H9 (cell line): ENCODE data around the gene PPL. TPM values are rescaled to one million over a fixed set of nuclear protein-coding genes. Genes with fewer than 3 reads are reported as not detected.

Experiments used
- DNase-seq: peaks from one replicate; pipeline ENCODE4 v3.0.0-alpha.2; 2017
- H2AFZ ChIP-seq: one replicate; pipeline ENCODE4 v1.6.1; 2013; ENCODE audit warnings: mild to moderate bottlenecking, low read length, control low read depth, moderate library complexity
- H2AK5ac ChIP-seq: 2 replicates; pipeline ENCODE4 v1.6.1; 2013; ENCODE audit warnings: low read length, control low read depth, mixed read lengths; ENCODE audit not compliant: insufficient read length
- H2BK120ac ChIP-seq: one replicate; pipeline ENCODE4 v1.6.1; 2013; ENCODE audit warnings: low read depth, mild to moderate bottlenecking, low read length, control low read depth, inconsistent platforms; ENCODE audit not compliant: poor library complexity, severe bottlenecking
- H2BK12ac ChIP-seq: 2 replicates; pipeline ENCODE4 v1.6.1; 2013; ENCODE audit warnings: low read length, control low read depth, mixed read lengths, low read depth; ENCODE audit not compliant: insufficient read length
- H2BK15ac ChIP-seq: 2 replicates; pipeline ENCODE4 v1.6.1; 2013; ENCODE audit warnings: low read depth, low read length, control low read depth
- H2BK20ac ChIP-seq: one replicate; pipeline ENCODE4 v1.6.1; 2013; ENCODE audit warnings: low read depth, mild to moderate bottlenecking, low read length, control low read depth, inconsistent platforms; ENCODE audit not compliant: poor library complexity, severe bottlenecking
- H2BK5ac ChIP-seq: 2 replicates; pipeline ENCODE4 v1.6.1; 2013; ENCODE audit warnings: low read length, control low read depth, mixed read lengths; ENCODE audit not compliant: insufficient read length
- H3K14ac ChIP-seq: 2 replicates; pipeline ENCODE4 v1.6.1; 2013; ENCODE audit warnings: low read length, control low read depth; ENCODE audit not compliant: insufficient read depth
- H3K18ac ChIP-seq: 2 replicates; pipeline ENCODE4 v1.6.1; 2013; ENCODE audit warnings: low read depth, mild to moderate bottlenecking, mixed read lengths, low read length, control low read depth; ENCODE audit not compliant: insufficient read length
- H3K23ac ChIP-seq: 2 replicates; pipeline ENCODE4 v1.6.1; 2013; ENCODE audit warnings: low read length, control low read depth, mixed read lengths, low read depth; ENCODE audit not compliant: insufficient read length
- H3K23me2 ChIP-seq: 2 replicates; pipeline ENCODE4 v1.6.1; 2013; ENCODE audit warnings: low read depth, mild to moderate bottlenecking, mixed read lengths, low read length, control low read depth; ENCODE audit not compliant: insufficient read length, poor library complexity, severe bottlenecking
- H3K27ac ChIP-seq: 2 replicates; pipeline ENCODE4 v1.5.1; 2013; ENCODE audit warnings: low read length, control low read depth, mixed read lengths, low read depth; ENCODE audit not compliant: insufficient read length
- H3K27me3 ChIP-seq: 2 replicates; pipeline ENCODE4 v1.6.1; 2013; ENCODE audit warnings: low read length, control low read depth, inconsistent platforms; ENCODE audit not compliant: insufficient read depth
- H3K4ac ChIP-seq: 2 replicates; pipeline ENCODE4 v1.6.1; 2013; ENCODE audit warnings: low read depth, mild to moderate bottlenecking, control low read depth, inconsistent platforms, low read length, moderate library complexity
- H3K4me1 ChIP-seq: 2 replicates; pipeline ENCODE4 v1.6.1; 2013; ENCODE audit warnings: low read length, control low read depth, inconsistent platforms; ENCODE audit not compliant: insufficient read depth
- H3K4me2 ChIP-seq: 2 replicates; pipeline ENCODE4 v1.6.1; 2013; ENCODE audit warnings: low read length, control low read depth, mixed read lengths; ENCODE audit not compliant: insufficient read length, insufficient read depth
- H3K56ac ChIP-seq: 2 replicates; pipeline ENCODE4 v1.6.1; 2013; ENCODE audit warnings: low read depth, mild to moderate bottlenecking, mixed read lengths, low read length, control low read depth; ENCODE audit not compliant: insufficient read length
- H3K79me1 ChIP-seq: 2 replicates; pipeline ENCODE4 v1.6.1; 2013; ENCODE audit warnings: low read depth, mild to moderate bottlenecking, moderate library complexity, low read length, control low read depth, inconsistent platforms; ENCODE audit not compliant: insufficient read depth, poor library complexity, severe bottlenecking
- H3K79me2 ChIP-seq: 2 replicates; pipeline ENCODE4 v1.6.1; 2013; ENCODE audit warnings: low read length, control low read depth, inconsistent platforms; ENCODE audit not compliant: insufficient read depth
- H3K9ac ChIP-seq: 2 replicates; pipeline ENCODE4 v1.6.1; 2013; ENCODE audit warnings: low read length, control low read depth, mixed read lengths; ENCODE audit not compliant: insufficient read length; ENCODE audit errors: extremely low read depth
- H3K9me3 ChIP-seq: one replicate; pipeline ENCODE4 v1.6.1; 2013; ENCODE audit warnings: low read depth, low read length, inconsistent platforms; ENCODE audit not compliant: control insufficient read depth
- H3T11ph ChIP-seq: one replicate; pipeline ENCODE4 v1.6.1; 2013; ENCODE audit warnings: mild to moderate bottlenecking, low read length, control low read depth, inconsistent platforms
- H4K20me1 ChIP-seq: one replicate; pipeline ENCODE4 v1.6.1; 2013; ENCODE audit not compliant: control insufficient read depth, insufficient read length, insufficient read depth
- H4K5ac ChIP-seq: 2 replicates; pipeline ENCODE4 v1.6.1; 2013; ENCODE audit warnings: low read depth, mild to moderate bottlenecking, mixed read lengths, low read length, control low read depth; ENCODE audit not compliant: insufficient read length
- H4K8ac ChIP-seq: replicated peaks from 2 replicates; pipeline ENCODE4 v1.6.1; 2013; ENCODE audit warnings: low read length, control low read depth, mixed read lengths, low read depth; ENCODE audit not compliant: insufficient read length
- H4K91ac ChIP-seq: 2 replicates; pipeline ENCODE4 v1.6.1; 2013; ENCODE audit warnings: low read depth, mild to moderate bottlenecking, moderate library complexity, mixed read lengths, low read length, control low read depth; ENCODE audit not compliant: insufficient read length
- H3K27ac Mint-ChIP-seq, 3 experiments: 2 replicates in 2 of 3; 3 replicates in 1 of 3; pipeline ENCODE4 v1.8.0; 2020 to 2021; ENCODE audit warnings: mixed read lengths in 3 of 3, mild to moderate bottlenecking in 1 of 3, moderate library complexity in 1 of 3
- H3K27me3 Mint-ChIP-seq: 2 replicates; pipeline ENCODE4 v1.8.0; 2021; ENCODE audit warnings: low read depth, mild to moderate bottlenecking, moderate library complexity, mixed read lengths
- H3K36me3 Mint-ChIP-seq, 3 experiments: 2 replicates in 2 of 3; 3 replicates in 1 of 3; pipeline ENCODE4 v1.8.0; 2020 to 2021; ENCODE audit warnings: low read depth in 3 of 3, mixed read lengths in 3 of 3; ENCODE audit not compliant: insufficient read depth in 1 of 3
- H3K4me1 Mint-ChIP-seq, 2 experiments: 2 replicates each; pipeline ENCODE4 v1.8.0; 2020; ENCODE audit warnings: mixed read lengths in 2 of 2
- H3K4me3 Mint-ChIP-seq, 2 experiments: 2 replicates in 1 of 2; 3 replicates in 1 of 2; pipeline ENCODE4 v1.8.0; 2020 to 2021; ENCODE audit warnings: mild to moderate bottlenecking in 2 of 2, mixed read lengths in 2 of 2, moderate library complexity in 1 of 2
- H3K9me3 Mint-ChIP-seq, 2 experiments: 2 replicates in 1 of 2; 3 replicates in 1 of 2; pipeline ENCODE4 v1.8.0; 2020; ENCODE audit warnings: mild to moderate bottlenecking in 2 of 2, mixed read lengths in 2 of 2, moderate library complexity in 1 of 2
- CTCF ChIP-seq: fragments of 200-600 bp; sonication (generic); conservative IDR thresholded peaks from 3 replicates; pipeline ENCODE4 v1.8.0; 2021; ENCODE audit warnings: antibody characterized with exemption, mild to moderate bottlenecking
- WGBS: extraction: QIAGEN DNeasy Blood & Tissue Kit; methylation state at CpG from one replicate; pipeline ENCODE4 v1.1.7; 2013; ENCODE audit warnings: missing lambda C conversion rate, low lambda C conversion rate, mixed read lengths; ENCODE audit not compliant: insufficient read length; ENCODE audit errors: extremely low coverage; 5-methylcytosine and 5-hydroxymethylcytosine counted together
- total RNA-seq: library from RNA; stranded (reverse); gene quantifications from 2 replicates; pipeline ENCODE4 v1.2.1, GENCODE V29; 2021

PPL gene
- total RNA-seq, 1 experiment from 2014 or later: 29.2 TPM

- Histone ChIP-seq H2BK15ac (no peak overlapping the region), H4K91ac (no peak overlapping the region), H4K20me1 (no peaks in the 10 kb centered on the region), H3K4me2 (no peak overlapping the region), H3K4me1 (no peaks in the 10 kb centered on the region), H3K79me1 (no peaks in the 10 kb centered on the region), H3K23ac (no peak overlapping the region), H3K23me2 (no peaks in the 10 kb centered on the region), H3K9me3 (no peaks in the 10 kb centered on the region), H3K14ac (no peak overlapping the region), H3K4ac (no peak overlapping the region), H4K5ac (no peak overlapping the region), H3K27ac (no peak overlapping the region), H2BK12ac (no peak overlapping the region), H3K27me3 (no peaks in the 10 kb centered on the region), H2AK5ac (no peak overlapping the region), H4K8ac (no peak overlapping the region), H2BK5ac (no peak overlapping the region), H3K56ac (no peak overlapping the region), H3K9ac (no peak overlapping the region), H2BK20ac (no peak overlapping the region), H3T11ph (no peak overlapping the region), H2BK120ac (no peak overlapping the region), H3K79me2 (no peaks in the 10 kb centered on the region), H3K18ac (no peak overlapping the region), H2AFZ (no peak overlapping the region)
- no peak overlapping the region for H3K4me3 Mint-ChIP-seq
- H3K36me3 Mint-ChIP-seq: peaks cover 45 to 95% (median 83%) of the 10 kb centered on the region in 3 experiments
- no peaks in the 10 kb centered on the region for H3K27me3 Mint-ChIP-seq
- no CpG with 5 or more reads among the region's 45 CpGs for WGBS
- H3K4me1 Mint-ChIP-seq: no peaks in the 10 kb centered on the region
- no peak for TF ChIP-seq CTCF
- DNase-seq: no peak
- H3K9me3 Mint-ChIP-seq: no peaks in the 10 kb centered on the region
- peak overlapping the region; percentile 12 to 73 (median 68); a peak in 4 of 7 replicates for H3K27ac Mint-ChIP-seq
Measured at GRCh38 chr16:4884972-4885874, 51.7 kb downstream of the PPL start.
